Suprapubic skin (tissue), 4 donors: ENCODE results near the gene GBF1. TPM values are rescaled to one million over a fixed set of nuclear protein-coding genes. Genes with fewer than 3 reads are reported as not detected.

ENCODE experiments used
- DNase-seq, 2 donors: peaks; one replicate each; pipeline ENCODE4 v3.0.0-alpha.2; 2019; ENCODE audit warnings: low spot score in 2 of 2
- H3K27ac ChIP-seq: fragments of 200-600 bp; sonication (generic); one replicate; pipeline ENCODE4 v1.5.1; 2019
- H3K27me3 ChIP-seq: fragments of 200-600 bp; sonication (generic); one replicate; pipeline ENCODE4 v1.5.1; 2019
- H3K36me3 ChIP-seq: fragments of 200-600 bp; sonication (generic); one replicate; pipeline ENCODE4 v1.5.1; 2019
- H3K4me1 ChIP-seq: fragments of 200-600 bp; sonication (generic); one replicate; pipeline ENCODE4 v1.5.1; 2019
- H3K4me3 ChIP-seq: fragments of 200-600 bp; sonication (generic); one replicate; pipeline ENCODE4 v1.5.1; 2019; ENCODE audit warnings: mild to moderate bottlenecking
- H3K9me3 ChIP-seq: fragments of 200-600 bp; sonication (generic); one replicate; pipeline ENCODE4 v1.5.1; 2019
- CTCF ChIP-seq, 2 donors: fragments of 200-600 bp in 1 of 2; fragments of 450-650 bp in 1 of 2; sonication (generic) in 1 of 2; IDR thresholded peaks; one replicate each; pipeline ENCODE4 v1.5.1; 2016 to 2019; ENCODE audit warnings: antibody characterized with exemption in 2 of 2, mild to moderate bottlenecking in 1 of 2, moderate library complexity in 1 of 2
- EP300 ChIP-seq: sonication (generic); formaldehyde crosslinking; IDR thresholded peaks from one replicate; pipeline ENCODE4 v1.6.1; 2017; ENCODE audit warnings: antibody characterized with exemption
- POLR2A ChIP-seq, 2 donors: fragments of 450-650 bp; IDR thresholded peaks; one replicate each; pipeline ENCODE4 v1.6.1; 2017; ENCODE audit warnings: antibody characterized with exemption in 2 of 2, mild to moderate bottlenecking in 2 of 2, moderate library complexity in 2 of 2
- POLR2AphosphoS5 ChIP-seq, 3 donors: sonication (generic); formaldehyde crosslinking; IDR thresholded peaks; one replicate each; pipeline ENCODE4 v1.6.1; 2017; ENCODE audit warnings: antibody characterized with exemption in 3 of 3
- WGBS: methylation state at CpG from one replicate; pipeline ENCODE4 v1.1.5; 2018; 5-methylcytosine and 5-hydroxymethylcytosine counted together
- total RNA-seq, 4 donors: library from RNA; depleted of rRNA; stranded (reverse); fragments of >200 nt; gene quantifications; one replicate each; pipeline ENCODE4 v1.1.0, GENCODE V29; 2016

GBF1 gene
- total RNA-seq, 4 donors from 2014 or later: 31.0 to 56.1 (median 43.9) TPM

- Histone ChIP-seq H3K9me3 (no peaks in the 10 kb centered on the region), H3K4me1 (peaks cover 18% of the 10 kb centered on the region), H3K27me3 (no peaks in the 10 kb centered on the region), H3K4me3 (no peak overlapping the region), H3K27ac (no peak overlapping the region), H3K36me3 (peaks cover 5% of the 10 kb centered on the region)
- WGBS: 57% methylated on average over 4 of the region's 4 CpGs
- DNase-seq: no peak
- TF ChIP-seq POLR2A (IDR thresholded peaks at IDR 0.05) (no peak), EP300 (no peak), POLR2AphosphoS5 (IDR thresholded peaks at IDR 0.05) (no peak), CTCF (IDR thresholded peaks at IDR 0.05) (no peak)
Measured at GRCh38 chr10:102310361-102311024, 65.2 kb downstream of the GBF1 start.

GRCh38 chr10:102311025-102311420 is 65.7 kb downstream of the GBF1 start:
- DNase-seq: no peak
- Histone ChIP-seq H3K9me3 (no peaks in the 10 kb centered on the region), H3K27me3 (no peaks in the 10 kb centered on the region), H3K36me3 (peaks cover 5% of the 10 kb centered on the region), H3K4me3 (no peak overlapping the region), H3K4me1 (peaks cover 18% of the 10 kb centered on the region), H3K27ac (no peak overlapping the region)
- 93% methylated on average over 3 of the region's 3 CpGs for WGBS
- no peak for TF ChIP-seq EP300
- no peak for TF ChIP-seq POLR2A (IDR thresholded peaks at IDR 0.05)
- TF ChIP-seq CTCF (IDR thresholded peaks at IDR 0.05): no peak
- no peak for TF ChIP-seq POLR2AphosphoS5 (IDR thresholded peaks at IDR 0.05)

GRCh38 chr10:102312683-102313082 is 67.4 kb downstream of the GBF1 start:
- TF ChIP-seq POLR2AphosphoS5 (IDR thresholded peaks at IDR 0.05) (no peak), POLR2A (IDR thresholded peaks at IDR 0.05) (no peak), EP300 (no peak), CTCF (IDR thresholded peaks at IDR 0.05) (no peak)
- no peak for DNase-seq
- Histone ChIP-seq H3K4me1 (peaks cover 18% of the 10 kb centered on the region), H3K4me3 (no peak overlapping the region), H3K27ac (no peak overlapping the region), H3K36me3 (peaks cover 5% of the 10 kb centered on the region), H3K27me3 (no peaks in the 10 kb centered on the region), H3K9me3 (no peaks in the 10 kb centered on the region)
- 71% methylated on average over 1 of the region's 1 CpG for WGBS

- Histone ChIP-seq H3K4me3 (no peak overlapping the region), H3K36me3 (peaks cover 5% of the 10 kb centered on the region), H3K27ac (no peak overlapping the region), H3K4me1 (peaks cover 18% of the 10 kb centered on the region), H3K9me3 (no peaks in the 10 kb centered on the region), H3K27me3 (no peaks in the 10 kb centered on the region)
- DNase-seq: no peak
- 58% methylated on average over 8 of the region's 8 CpGs for WGBS
- TF ChIP-seq POLR2A (IDR thresholded peaks at IDR 0.05) (no peak), POLR2AphosphoS5 (IDR thresholded peaks at IDR 0.05) (no peak), CTCF (IDR thresholded peaks at IDR 0.05) (no peak)
Measured at GRCh38 chr10:102313221-102313896, 68.0 kb downstream of the GBF1 start.

- Histone ChIP-seq H3K36me3 (peaks cover 5% of the 10 kb centered on the region), H3K4me3 (no peak overlapping the region), H3K27ac (no peak overlapping the region), H3K4me1 (peaks cover 18% of the 10 kb centered on the region), H3K27me3 (no peaks in the 10 kb centered on the region), H3K9me3 (no peaks in the 10 kb centered on the region)
- no peak for DNase-seq
- TF ChIP-seq EP300 (no peak), POLR2A (IDR thresholded peaks at IDR 0.05) (no peak)
- 96% methylated on average over 1 of the region's 1 CpG for WGBS
Measured at GRCh38 chr10:102314801-102315200, 69.5 kb downstream of the GBF1 start.
